Measurements from ENCODE around the gene PIM3.
"Not testable (repeated sequence)": the region's sequence is repeated elsewhere in the genome, so short reads cannot be mapped to it uniquely, and the experiment has no call there.

PIM3 gene

GRCh38 chr22:49983148-49984042 lies 22.8 kb downstream of the PIM3 start:
- DNase-seq (ENCODE audit: low read depth, low spot score), result no peak

- DNase-seq (ENCODE audit: low read depth, low spot score), result no peak
Observed at GRCh38 chr22:49986325-49986724, 25.8 kb downstream of the PIM3 start.

GRCh38 chr22:49989826-49990225 lies 29.3 kb downstream of the PIM3 start:
- DNase-seq (ENCODE audit: low read depth, low spot score), result not testable (repeated sequence)

GRCh38 chr22:49991167-49991566 lies 30.6 kb downstream of the PIM3 start:
- no peak for DNase-seq (ENCODE audit: low read depth, low spot score)

GRCh38 chr22:49991907-49992533 lies 31.4 kb downstream of the PIM3 start:
- DNase-seq (ENCODE audit: low read depth, low spot score), result no peak

- no peak for DNase-seq (ENCODE audit: low read depth, low spot score)
Observed at GRCh38 chr22:49992921-49993648, 32.5 kb downstream of the PIM3 start.

GRCh38 chr22:49993649-49994360 lies 33.2 kb downstream of the PIM3 start:
- DNase-seq (ENCODE audit: low read depth, low spot score), result no peak

- no peak for DNase-seq (ENCODE audit: low read depth, low spot score)
Observed at GRCh38 chr22:49994361-49995040, 33.9 kb downstream of the PIM3 start.

- no peak for DNase-seq (ENCODE audit: low read depth, low spot score)
Observed at GRCh38 chr22:49995041-49995360, 34.4 kb downstream of the PIM3 start.

- DNase-seq (ENCODE audit: low read depth, low spot score), result no peak
Observed at GRCh38 chr22:49995361-49996118, 35.0 kb downstream of the PIM3 start.

GRCh38 chr22:49996119-49996517 lies 35.5 kb downstream of the PIM3 start:
- DNase-seq (ENCODE audit: low read depth, low spot score), result no peak

- no peak for DNase-seq (ENCODE audit: low read depth, low spot score)
Observed at GRCh38 chr22:49996518-49997250, 36.1 kb downstream of the PIM3 start.

- DNase-seq (ENCODE audit: low read depth, low spot score), result no peak
Observed at GRCh38 chr22:49997251-49997599, 36.7 kb downstream of the PIM3 start.

- no peak for DNase-seq (ENCODE audit: low read depth, low spot score)
Observed at GRCh38 chr22:49997932-49998717, 37.6 kb downstream of the PIM3 start.

GRCh38 chr22:49998718-49999062 lies 38.1 kb downstream of the PIM3 start:
- no peak for DNase-seq (ENCODE audit: low read depth, low spot score)

- DNase-seq (ENCODE audit: low read depth, low spot score), result no peak
Observed at GRCh38 chr22:49999063-49999945, 38.7 kb downstream of the PIM3 start.

GRCh38 chr22:49999946-50000586 lies 39.5 kb downstream of the PIM3 start:
- DNase-seq (ENCODE audit: low read depth, low spot score), result no peak
